ENCODE results near the gene AGFG1. TPM values are rescaled to one million over a fixed set of nuclear protein-coding genes. Genes with fewer than 3 reads are reported as not detected.

The AGFG1 gene
- total and polyA plus RNA-seq, 2 donors (not counting 1 experiment from before 2014, with no cell fraction given), result 40.0 to 128 TPM

DNA sequence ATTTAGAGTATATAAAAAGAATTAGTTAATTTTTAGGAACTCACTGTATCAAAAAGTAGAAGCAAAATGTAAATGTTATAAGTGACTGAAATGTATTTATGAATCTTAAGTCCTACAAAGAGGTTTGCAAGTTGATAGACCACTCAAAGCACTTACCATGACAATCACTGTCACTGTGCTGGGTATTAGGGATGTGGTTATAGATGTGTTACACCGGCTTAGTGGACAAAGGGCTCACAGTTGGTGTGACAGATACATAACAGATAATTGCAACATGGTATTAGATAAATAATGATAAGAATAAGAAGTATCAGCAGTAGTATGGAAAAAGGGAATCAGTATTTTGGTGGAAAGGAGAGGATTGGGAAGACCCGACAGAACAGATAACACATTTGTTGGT is 21.6 kb downstream of the AGFG1 start:
- Histone ChIP-seq H3K9me3 (ENCODE audit: control insufficient read depth, insufficient read depth, low read depth, low read length) (no peaks in the 10 kb centered on the region), H4K20me1 (ENCODE audit: control insufficient read depth, extremely low read depth, insufficient read depth, low read length) (no peaks in the 10 kb centered on the region), H2AFZ (ENCODE audit: low read length) (no peak overlapping the region), H3K27ac (ENCODE audit: insufficient read depth, low read length) (no peak overlapping the region), H3K79me2 (ENCODE audit: control insufficient read depth, insufficient read depth, low read length) (peaks cover 47% of the 10 kb centered on the region), H3K4me2 (ENCODE audit: extremely low read depth, insufficient read depth, low read length) (no peak overlapping the region), H3K27me3 (ENCODE audit: control insufficient read depth, insufficient read depth, low read length) (no peaks in the 10 kb centered on the region), H3K9ac (ENCODE audit: insufficient read depth, low read length) (no peak overlapping the region), H3K4me1 (ENCODE audit: control insufficient read depth, extremely low read depth, insufficient read depth, low read length) (no peaks in the 10 kb centered on the region), H3K36me3 (ENCODE audit: control insufficient read depth, insufficient read depth, low read length) (no peaks in the 10 kb centered on the region), H3K4me3 (replicated peaks in 1 of 4; ENCODE audit: control extremely low read depth in 1 of 4, insufficient read depth in 1 of 4, low read depth in 3 of 4, low read length in 4 of 4) (no peak overlapping the region)
- TF ChIP-seq EZH2 (IDR thresholded peaks at IDR 0.05; ENCODE audit: low read length, missing control alignments), result no peak
- TF ChIP-seq, protein P1, sequence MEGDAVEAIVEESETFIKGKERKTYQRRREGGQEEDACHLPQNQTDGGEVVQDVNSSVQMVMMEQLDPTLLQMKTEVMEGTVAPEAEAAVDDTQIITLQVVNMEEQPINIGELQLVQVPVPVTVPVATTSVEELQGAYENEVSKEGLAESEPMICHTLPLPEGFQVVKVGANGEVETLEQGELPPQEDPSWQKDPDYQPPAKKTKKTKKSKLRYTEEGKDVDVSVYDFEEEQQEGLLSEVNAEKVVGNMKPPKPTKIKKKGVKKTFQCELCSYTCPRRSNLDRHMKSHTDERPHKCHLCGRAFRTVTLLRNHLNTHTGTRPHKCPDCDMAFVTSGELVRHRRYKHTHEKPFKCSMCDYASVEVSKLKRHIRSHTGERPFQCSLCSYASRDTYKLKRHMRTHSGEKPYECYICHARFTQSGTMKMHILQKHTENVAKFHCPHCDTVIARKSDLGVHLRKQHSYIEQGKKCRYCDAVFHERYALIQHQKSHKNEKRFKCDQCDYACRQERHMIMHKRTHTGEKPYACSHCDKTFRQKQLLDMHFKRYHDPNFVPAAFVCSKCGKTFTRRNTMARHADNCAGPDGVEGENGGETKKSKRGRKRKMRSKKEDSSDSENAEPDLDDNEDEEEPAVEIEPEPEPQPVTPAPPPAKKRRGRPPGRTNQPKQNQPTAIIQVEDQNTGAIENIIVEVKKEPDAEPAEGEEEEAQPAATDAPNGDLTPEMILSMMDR (conservative IDR thresholded peaks at IDR 0.05 in 1 of 2, IDR thresholded peaks at IDR 0.05 in 1 of 2; ENCODE audit: low read depth in 1 of 2, low read length in 2 of 2), result no peak
- DNase-seq (ENCODE audit: low read depth in 2 of 2), result no peak

- Histone ChIP-seq H3K27ac (ENCODE audit: insufficient read depth, low read length) (no peak overlapping the region), H3K9me3 (ENCODE audit: control insufficient read depth, insufficient read depth, low read depth, low read length) (no peaks in the 10 kb centered on the region), H3K27me3 (ENCODE audit: control insufficient read depth, insufficient read depth, low read length) (no peaks in the 10 kb centered on the region), H3K79me2 (ENCODE audit: control insufficient read depth, insufficient read depth, low read length) (peaks cover 43% of the 10 kb centered on the region), H3K9ac (ENCODE audit: insufficient read depth, low read length) (no peak overlapping the region), H2AFZ (ENCODE audit: low read length) (no peak overlapping the region), H4K20me1 (ENCODE audit: control insufficient read depth, extremely low read depth, insufficient read depth, low read length) (no peaks in the 10 kb centered on the region), H3K36me3 (ENCODE audit: control insufficient read depth, insufficient read depth, low read length) (no peaks in the 10 kb centered on the region), H3K4me2 (ENCODE audit: extremely low read depth, insufficient read depth, low read length) (no peak overlapping the region), H3K4me3 (replicated peaks in 1 of 4; ENCODE audit: control extremely low read depth in 1 of 4, insufficient read depth in 1 of 4, low read depth in 3 of 4, low read length in 4 of 4) (no peak overlapping the region), H3K4me1 (ENCODE audit: control insufficient read depth, extremely low read depth, insufficient read depth, low read length) (no peaks in the 10 kb centered on the region)
- DNase-seq (ENCODE audit: low read depth in 2 of 2), result no peak
- no peak for TF ChIP-seq EZH2 (IDR thresholded peaks at IDR 0.05; ENCODE audit: low read length, missing control alignments)
- TF ChIP-seq, protein P1 (conservative IDR thresholded peaks at IDR 0.05 in 1 of 2, IDR thresholded peaks at IDR 0.05 in 1 of 2; ENCODE audit: low read depth in 1 of 2, low read length in 2 of 2), result no peak
Measured at GRCh38 chr2:227497158-227497557, 25.2 kb downstream of the AGFG1 start.

GRCh38 chr2:227499627-227500300 is 27.8 kb downstream of the AGFG1 start:
- Histone ChIP-seq H2AFZ (ENCODE audit: low read length) (no peak overlapping the region), H4K20me1 (ENCODE audit: control insufficient read depth, extremely low read depth, insufficient read depth, low read length) (no peaks in the 10 kb centered on the region), H3K36me3 (ENCODE audit: control insufficient read depth, insufficient read depth, low read length) (no peaks in the 10 kb centered on the region), H3K27me3 (ENCODE audit: control insufficient read depth, insufficient read depth, low read length) (no peaks in the 10 kb centered on the region), H3K4me1 (ENCODE audit: control insufficient read depth, extremely low read depth, insufficient read depth, low read length) (peaks cover 10% of the 10 kb centered on the region), H3K4me3 (replicated peaks in 1 of 4; ENCODE audit: control extremely low read depth in 1 of 4, insufficient read depth in 1 of 4, low read depth in 3 of 4, low read length in 4 of 4) (no peak overlapping the region), H3K79me2 (ENCODE audit: control insufficient read depth, insufficient read depth, low read length) (peaks cover 51% of the 10 kb centered on the region), H3K27ac (ENCODE audit: insufficient read depth, low read length) (no peak overlapping the region), H3K9me3 (ENCODE audit: control insufficient read depth, insufficient read depth, low read depth, low read length) (no peaks in the 10 kb centered on the region), H3K9ac (ENCODE audit: insufficient read depth, low read length) (no peak overlapping the region), H3K4me2 (ENCODE audit: extremely low read depth, insufficient read depth, low read length) (no peak overlapping the region)
- TF ChIP-seq EZH2 (IDR thresholded peaks at IDR 0.05; ENCODE audit: low read length, missing control alignments), result no peak
- TF ChIP-seq, protein P1 (conservative IDR thresholded peaks at IDR 0.05 in 1 of 2, IDR thresholded peaks at IDR 0.05 in 1 of 2; ENCODE audit: low read depth in 1 of 2, low read length in 2 of 2), result no peak
- no peak for DNase-seq (ENCODE audit: low read depth in 2 of 2)

Measured in fibroblast of lung (primary cell).